GM06990 (cell line): ENCODE measurements around the gene CCDC107.
"Not testable (repeated sequence)": the region's sequence is repeated elsewhere in the genome, so short reads cannot be mapped to it uniquely, and the experiment has no call there.

Experiments used
- DNase-seq: peaks from one replicate; pipeline ENCODE4 v3.0.0-alpha.2; 2011; ENCODE audit not compliant: insufficient read length; ENCODE audit errors: extremely low read depth
- H3K27me3 ChIP-seq: replicated peaks from 2 replicates; pipeline ENCODE4 v1.6.0; 2011; ENCODE audit warnings: low read length; ENCODE audit not compliant: control insufficient read depth, insufficient read depth
- H3K36me3 ChIP-seq: 2 replicates; pipeline ENCODE4 v1.5.1; 2011; ENCODE audit warnings: low read length; ENCODE audit not compliant: control insufficient read depth, insufficient read depth
- H3K4me3 ChIP-seq: replicated peaks from 2 replicates; pipeline ENCODE4 v1.5.1; 2011; ENCODE audit warnings: low read depth, mild to moderate bottlenecking, control low read depth, low read length
- TF ChIP-seq, protein P1 (sequence below): IDR thresholded peaks from 2 replicates; pipeline ENCODE4 v1.5.1; 2011; ENCODE audit warnings: low read length, control low read depth, mild to moderate bottlenecking, inconsistent platforms; ENCODE audit not compliant: insufficient read depth, poor library complexity, severe bottlenecking

Gene CCDC107

GRCh38 chr9:35635730-35636129 is 22.4 kb upstream of the CCDC107 start:
- no peaks in the 10 kb centered on the region for H3K36me3 ChIP-seq
- no peaks in the 10 kb centered on the region for H3K27me3 ChIP-seq
- DNase-seq: no peak
- H3K4me3 ChIP-seq: no peak overlapping the region
- TF ChIP-seq, protein P1, sequence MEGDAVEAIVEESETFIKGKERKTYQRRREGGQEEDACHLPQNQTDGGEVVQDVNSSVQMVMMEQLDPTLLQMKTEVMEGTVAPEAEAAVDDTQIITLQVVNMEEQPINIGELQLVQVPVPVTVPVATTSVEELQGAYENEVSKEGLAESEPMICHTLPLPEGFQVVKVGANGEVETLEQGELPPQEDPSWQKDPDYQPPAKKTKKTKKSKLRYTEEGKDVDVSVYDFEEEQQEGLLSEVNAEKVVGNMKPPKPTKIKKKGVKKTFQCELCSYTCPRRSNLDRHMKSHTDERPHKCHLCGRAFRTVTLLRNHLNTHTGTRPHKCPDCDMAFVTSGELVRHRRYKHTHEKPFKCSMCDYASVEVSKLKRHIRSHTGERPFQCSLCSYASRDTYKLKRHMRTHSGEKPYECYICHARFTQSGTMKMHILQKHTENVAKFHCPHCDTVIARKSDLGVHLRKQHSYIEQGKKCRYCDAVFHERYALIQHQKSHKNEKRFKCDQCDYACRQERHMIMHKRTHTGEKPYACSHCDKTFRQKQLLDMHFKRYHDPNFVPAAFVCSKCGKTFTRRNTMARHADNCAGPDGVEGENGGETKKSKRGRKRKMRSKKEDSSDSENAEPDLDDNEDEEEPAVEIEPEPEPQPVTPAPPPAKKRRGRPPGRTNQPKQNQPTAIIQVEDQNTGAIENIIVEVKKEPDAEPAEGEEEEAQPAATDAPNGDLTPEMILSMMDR: no peak

- Histone ChIP-seq H3K36me3 (no peaks in the 10 kb centered on the region), H3K27me3 (no peaks in the 10 kb centered on the region), H3K4me3 (no peak overlapping the region)
- TF ChIP-seq, protein P1: no peak
- DNase-seq: no peak
Observed at GRCh38 chr9:35636135-35636876, 21.8 kb upstream of the CCDC107 start.

- not testable (repeated sequence) for H3K36me3 ChIP-seq, H3K4me3 ChIP-seq, DNase-seq, H3K27me3 ChIP-seq
Observed at GRCh38 chr9:35636877-35637246, 21.2 kb upstream of the CCDC107 start.

DNA sequence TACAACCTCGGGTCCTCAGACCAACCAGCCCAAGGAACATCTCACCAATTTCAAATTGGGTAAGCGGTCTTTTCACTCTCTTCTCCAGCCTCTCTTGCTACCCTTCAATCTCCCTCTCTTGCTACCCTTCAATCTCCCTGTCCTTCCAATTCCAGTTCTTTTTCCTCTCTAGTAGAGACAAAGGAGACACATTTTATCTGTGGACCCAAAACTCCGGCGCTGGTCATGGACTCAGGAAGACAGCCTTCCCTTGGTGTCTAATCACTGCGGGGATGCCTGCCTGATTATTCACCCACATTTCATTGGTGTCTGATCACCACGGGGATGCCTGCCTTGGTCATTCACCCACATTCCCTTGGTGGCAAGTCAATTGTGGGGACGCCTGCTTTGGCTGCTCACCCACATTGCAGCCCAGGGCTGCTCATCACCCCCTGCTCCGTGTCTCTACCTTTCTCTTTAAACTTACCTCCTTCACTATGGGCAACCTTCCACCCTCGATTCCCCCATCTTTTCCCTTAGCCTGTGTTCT is 20.6 kb upstream of the CCDC107 start:
- H3K4me3 ChIP-seq, DNase-seq, H3K27me3 ChIP-seq, H3K36me3 ChIP-seq: not testable (repeated sequence)

DNA sequence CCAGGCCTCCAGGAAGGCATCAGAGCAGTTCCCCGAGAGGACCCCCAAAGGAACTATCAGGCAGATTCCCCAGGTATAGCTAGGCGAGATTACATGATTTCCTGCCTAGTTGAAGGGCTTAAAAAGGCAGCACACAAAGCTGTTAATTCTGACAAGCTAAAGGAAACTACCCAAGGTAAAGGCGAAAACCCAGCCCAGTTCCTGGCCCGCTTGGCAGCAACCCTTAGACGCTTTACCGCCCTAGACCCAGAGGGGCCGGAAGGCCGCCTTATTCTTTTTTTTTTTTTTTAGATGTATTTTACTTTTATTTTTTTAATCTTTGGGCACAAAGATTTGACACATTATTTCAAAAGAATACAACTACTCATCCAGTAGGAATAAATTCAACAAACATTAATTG is 19.3 kb upstream of the CCDC107 start:
- H3K27me3 ChIP-seq, DNase-seq, H3K36me3 ChIP-seq, H3K4me3 ChIP-seq: not testable (repeated sequence)

DNA sequence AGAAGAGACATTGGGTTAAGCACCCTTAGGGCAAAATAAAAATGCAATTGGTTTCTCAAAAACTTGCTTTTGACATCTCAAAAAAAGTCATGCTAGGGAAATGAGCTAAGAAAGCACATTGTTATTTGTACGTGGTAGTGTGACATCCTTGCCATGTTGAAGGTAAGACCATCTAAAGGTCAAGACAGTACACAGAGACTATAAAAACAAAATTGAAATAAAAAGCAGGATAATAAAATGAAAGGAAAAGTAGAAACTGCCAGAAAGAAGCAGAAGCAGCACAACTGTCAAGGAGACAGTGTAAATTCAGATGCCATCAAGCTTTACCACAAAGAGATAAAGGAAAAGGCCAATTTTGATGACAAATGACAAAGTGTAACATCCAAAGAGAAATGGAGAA is 18.9 kb upstream of the CCDC107 start:
- not testable (repeated sequence) for H3K36me3 ChIP-seq, H3K27me3 ChIP-seq, H3K4me3 ChIP-seq, DNase-seq

DNA sequence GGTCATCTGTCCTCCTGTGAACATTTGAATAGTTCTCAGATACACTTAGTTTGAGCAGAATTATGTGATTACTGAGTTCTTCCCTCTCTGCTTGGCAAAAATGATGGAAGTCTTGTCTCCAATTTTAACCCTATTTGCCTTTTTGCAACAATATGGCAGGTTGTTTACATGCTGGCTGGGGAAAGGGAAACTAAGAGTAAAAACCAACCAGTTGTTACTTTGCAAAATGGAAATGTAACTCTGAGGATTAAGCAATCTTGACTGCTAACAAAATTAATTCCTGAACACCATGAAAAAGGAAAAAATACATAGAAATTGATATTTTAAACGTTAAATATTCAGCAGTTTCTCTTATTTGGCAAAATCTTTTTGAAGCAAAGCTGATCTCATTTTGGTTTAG is 18.5 kb upstream of the CCDC107 start:
- no peaks in the 10 kb centered on the region; the same call in 1 of the 2 replicates for H3K36me3 ChIP-seq
- DNase-seq: no peak
- TF ChIP-seq, protein P1: no peak

DNA sequence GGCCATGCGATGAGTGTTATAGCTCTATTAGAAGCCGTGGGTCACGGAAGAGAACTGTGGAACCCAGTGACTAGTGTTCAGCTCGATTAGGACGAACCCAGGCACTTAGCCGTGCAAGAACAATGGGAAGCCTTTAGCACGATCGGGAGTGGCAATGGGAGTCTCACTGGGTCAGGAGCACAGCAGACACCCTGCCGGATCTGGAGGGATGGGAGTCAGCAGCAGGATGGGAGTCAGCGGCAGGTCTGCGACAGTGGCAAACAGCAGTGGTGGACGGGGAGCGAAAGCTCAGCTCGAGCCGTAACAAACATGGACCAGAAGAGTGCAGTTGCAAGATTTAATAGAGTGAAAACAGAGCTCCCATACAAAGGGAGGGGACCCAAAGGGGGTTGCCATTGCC is 17.7 kb upstream of the CCDC107 start:
- not testable (repeated sequence) for H3K27me3 ChIP-seq, H3K36me3 ChIP-seq, DNase-seq, H3K4me3 ChIP-seq

More for the DNA sequence above, 18.5 kb upstream of the CCDC107 start:
- no peaks in the 10 kb centered on the region for H3K27me3 ChIP-seq
- no peak overlapping the region for H3K4me3 ChIP-seq

DNA sequence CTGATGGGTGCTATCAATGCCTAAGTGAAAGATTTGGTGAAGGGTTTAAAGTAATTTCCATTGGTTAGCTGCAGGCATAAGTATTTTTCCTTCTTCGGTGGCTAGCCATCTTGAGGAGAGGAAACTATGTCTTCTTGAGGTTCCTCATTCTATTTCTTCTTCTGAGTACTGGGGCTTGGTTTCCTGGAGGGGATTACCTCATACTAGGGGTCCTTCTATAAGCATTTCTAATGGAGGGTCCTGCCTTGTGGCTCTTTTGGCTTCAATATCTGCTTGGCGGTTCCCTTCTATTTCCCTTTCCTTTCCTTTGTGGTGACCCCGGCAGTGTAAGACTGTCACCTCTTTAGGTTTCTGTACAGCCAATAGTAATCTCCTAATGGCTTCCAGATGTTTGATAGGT is 16.6 kb upstream of the CCDC107 start:
- DNase-seq, H3K4me3 ChIP-seq, H3K36me3 ChIP-seq, H3K27me3 ChIP-seq: not testable (repeated sequence)
